ENCODE measurements around the gene NUBP1.

The NUBP1 gene

DNA sequence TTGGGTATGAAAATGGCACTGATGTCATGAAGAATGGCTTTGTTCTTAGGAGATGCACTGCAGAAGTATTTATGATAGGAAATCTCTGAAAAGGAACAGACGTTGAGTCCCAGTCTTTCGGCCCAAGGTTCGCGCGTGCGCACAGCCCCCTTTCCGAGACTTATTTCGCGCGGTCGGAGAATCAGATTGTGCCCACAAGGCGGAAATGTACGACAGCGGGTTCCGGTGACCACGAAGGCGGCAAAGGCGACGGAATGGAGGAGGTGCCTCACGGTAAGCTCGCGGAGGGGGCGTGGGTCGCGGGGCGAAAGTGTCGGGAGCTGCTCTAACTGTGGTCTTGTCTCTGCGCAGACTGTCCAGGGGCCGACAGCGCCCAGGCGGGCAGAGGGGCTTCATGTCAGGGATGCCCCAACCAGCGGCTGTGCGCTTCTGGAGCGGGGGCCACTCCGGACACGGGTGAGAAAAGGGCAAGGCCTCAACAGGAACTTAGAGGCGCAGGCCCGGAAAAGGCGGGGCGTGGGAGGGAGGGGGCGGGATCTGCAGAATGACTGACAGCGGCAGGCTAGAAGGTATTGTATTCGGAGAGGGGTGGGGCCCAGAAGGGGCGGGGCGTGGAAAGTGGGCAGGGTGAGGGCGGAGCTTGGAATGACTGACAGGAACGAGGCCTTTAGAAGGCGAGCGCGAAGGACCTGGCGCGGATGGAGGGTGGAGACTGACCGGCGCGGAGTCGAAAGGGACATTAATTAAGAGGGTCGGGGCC lies at the start of gene NUBP1:
Gene NUBP1, plus strand, starts transcription at position 233 of the 760 bp plus-strand sequence. Its CDS starts 22 bp downstream, at position 255.
- TF ChIP-seq MYC (IDR thresholded peaks at IDR 0.05; ENCODE audit: low read depth, low read length): peak; percentile 56; the same call in 1 of the 2 replicates
- TF ChIP-seq POLR2A (IDR thresholded peaks at IDR 0.05; ENCODE audit: extremely low read depth, insufficient read length): peak; percentile 71
- TF ChIP-seq MAX (IDR thresholded peaks at IDR 0.05; ENCODE audit: low read depth, low read length): no peak; the same call in 1 of the 2 replicates
- TF ChIP-seq, protein P1, sequence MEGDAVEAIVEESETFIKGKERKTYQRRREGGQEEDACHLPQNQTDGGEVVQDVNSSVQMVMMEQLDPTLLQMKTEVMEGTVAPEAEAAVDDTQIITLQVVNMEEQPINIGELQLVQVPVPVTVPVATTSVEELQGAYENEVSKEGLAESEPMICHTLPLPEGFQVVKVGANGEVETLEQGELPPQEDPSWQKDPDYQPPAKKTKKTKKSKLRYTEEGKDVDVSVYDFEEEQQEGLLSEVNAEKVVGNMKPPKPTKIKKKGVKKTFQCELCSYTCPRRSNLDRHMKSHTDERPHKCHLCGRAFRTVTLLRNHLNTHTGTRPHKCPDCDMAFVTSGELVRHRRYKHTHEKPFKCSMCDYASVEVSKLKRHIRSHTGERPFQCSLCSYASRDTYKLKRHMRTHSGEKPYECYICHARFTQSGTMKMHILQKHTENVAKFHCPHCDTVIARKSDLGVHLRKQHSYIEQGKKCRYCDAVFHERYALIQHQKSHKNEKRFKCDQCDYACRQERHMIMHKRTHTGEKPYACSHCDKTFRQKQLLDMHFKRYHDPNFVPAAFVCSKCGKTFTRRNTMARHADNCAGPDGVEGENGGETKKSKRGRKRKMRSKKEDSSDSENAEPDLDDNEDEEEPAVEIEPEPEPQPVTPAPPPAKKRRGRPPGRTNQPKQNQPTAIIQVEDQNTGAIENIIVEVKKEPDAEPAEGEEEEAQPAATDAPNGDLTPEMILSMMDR (IDR thresholded peaks at IDR 0.05; ENCODE audit: low read depth, low read length): no peak
- peak within 1 kb of the TSS; percentile 74 for H3K4me3 ChIP-seq (ENCODE audit: low read depth, low read length)
- peak; percentile 98 for DNase-seq (ENCODE audit: low read depth)

DNA sequence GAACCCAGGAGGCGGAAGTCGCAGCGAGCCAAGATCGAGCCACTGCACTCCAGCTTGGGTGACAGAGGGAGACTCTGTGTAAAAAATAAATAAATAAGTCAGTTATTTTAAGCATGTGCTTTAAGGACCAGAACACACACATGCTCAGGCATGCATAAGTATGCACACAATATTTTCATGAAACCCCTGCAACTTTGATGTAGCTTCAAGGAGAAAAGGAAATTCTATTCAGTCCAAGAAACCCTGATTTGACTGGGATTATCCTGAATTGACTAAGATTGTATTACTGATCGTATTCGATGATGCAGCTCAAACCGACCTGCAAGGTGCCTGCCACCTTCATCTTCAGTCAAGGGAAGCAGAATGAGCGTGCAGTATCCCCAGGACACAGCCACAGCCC lies 49.8 kb upstream of the NUBP1 start:
- no peak overlapping the region for H3K4me3 ChIP-seq (ENCODE audit: low read depth, low read length)
- no peak for DNase-seq (ENCODE audit: low read depth)
- TF ChIP-seq, protein P1 (IDR thresholded peaks at IDR 0.05; ENCODE audit: low read depth, low read length): no peak
- TF ChIP-seq POLR2A (IDR thresholded peaks at IDR 0.05; ENCODE audit: extremely low read depth, insufficient read length) (no peak), MAX (IDR thresholded peaks at IDR 0.05; ENCODE audit: low read depth, low read length) (no peak), MYC (IDR thresholded peaks at IDR 0.05; ENCODE audit: low read depth, low read length) (no peak)

- H3K4me3 ChIP-seq (ENCODE audit: low read depth, low read length): no peak overlapping the region
- no peak for DNase-seq (ENCODE audit: low read depth)
- no peak for TF ChIP-seq MYC (IDR thresholded peaks at IDR 0.05; ENCODE audit: low read depth, low read length)
- TF ChIP-seq, protein P1 (IDR thresholded peaks at IDR 0.05; ENCODE audit: low read depth, low read length): no peak
- TF ChIP-seq POLR2A (IDR thresholded peaks at IDR 0.05; ENCODE audit: extremely low read depth, insufficient read length): no peak
- TF ChIP-seq MAX (IDR thresholded peaks at IDR 0.05; ENCODE audit: low read depth, low read length): no peak
Measured at GRCh38 chr16:10694306-10694705, 49.3 kb upstream of the NUBP1 start.

DNA sequence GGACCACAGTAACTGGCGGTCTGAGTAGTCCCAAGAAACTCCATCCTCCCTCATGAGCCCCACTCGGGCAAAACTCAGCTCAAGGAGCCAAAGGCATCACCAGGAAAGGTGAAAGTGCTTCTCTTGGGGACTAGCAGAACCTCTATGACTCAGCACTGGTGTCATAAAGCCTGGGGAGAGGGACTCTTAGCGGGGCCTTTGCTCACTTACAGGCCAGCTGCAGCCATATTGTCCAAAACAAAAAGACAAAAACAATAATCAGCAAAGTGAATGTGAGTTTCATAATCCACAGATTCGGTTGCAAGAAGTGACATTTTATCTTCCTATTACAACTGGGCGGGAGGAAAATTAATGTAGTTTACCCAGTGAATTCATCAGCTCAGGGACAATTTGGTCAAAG lies 48.8 kb upstream of the NUBP1 start, which contains the start of gene TEKT5:
Gene TEKT5, minus strand, starts transcription at position 101 of the 400 bp plus-strand sequence. Its CDS starts 57 bp downstream, at position 44.
- no peak for DNase-seq (ENCODE audit: low read depth)
- TF ChIP-seq, protein P1 (IDR thresholded peaks at IDR 0.05; ENCODE audit: low read depth, low read length): no peak
- no peak for TF ChIP-seq POLR2A (IDR thresholded peaks at IDR 0.05; ENCODE audit: extremely low read depth, insufficient read length)
- no peak for TF ChIP-seq MAX (IDR thresholded peaks at IDR 0.05; ENCODE audit: low read depth, low read length)
- TF ChIP-seq MYC (IDR thresholded peaks at IDR 0.05; ENCODE audit: low read depth, low read length): no peak
- H3K4me3 ChIP-seq (ENCODE audit: low read depth, low read length): no peak within 1 kb of the TSS

- no peak for DNase-seq (ENCODE audit: low read depth)
- TF ChIP-seq, protein P1 (IDR thresholded peaks at IDR 0.05; ENCODE audit: low read depth, low read length): no peak
- TF ChIP-seq POLR2A (IDR thresholded peaks at IDR 0.05; ENCODE audit: extremely low read depth, insufficient read length): no peak
- TF ChIP-seq MYC (IDR thresholded peaks at IDR 0.05; ENCODE audit: low read depth, low read length): no peak
- TF ChIP-seq MAX (IDR thresholded peaks at IDR 0.05; ENCODE audit: low read depth, low read length): no peak
- H3K4me3 ChIP-seq (ENCODE audit: low read depth, low read length): no peak overlapping the region
Measured at GRCh38 chr16:10699756-10700155, 43.9 kb upstream of the NUBP1 start.

All from NB4 (cell line).